Fibroblast of peridontal ligament (primary cell): Measurements from ENCODE around the gene SPEM1.
A peak's percentile ranks its signal among the peaks of the same experiment; 100 is the strongest.

Experiments used
- DNase-seq: peaks from one replicate; pipeline ENCODE4 v3.0.0-alpha.2; 2010; ENCODE audit errors: extremely low read depth

The SPEM1 gene

DNA sequence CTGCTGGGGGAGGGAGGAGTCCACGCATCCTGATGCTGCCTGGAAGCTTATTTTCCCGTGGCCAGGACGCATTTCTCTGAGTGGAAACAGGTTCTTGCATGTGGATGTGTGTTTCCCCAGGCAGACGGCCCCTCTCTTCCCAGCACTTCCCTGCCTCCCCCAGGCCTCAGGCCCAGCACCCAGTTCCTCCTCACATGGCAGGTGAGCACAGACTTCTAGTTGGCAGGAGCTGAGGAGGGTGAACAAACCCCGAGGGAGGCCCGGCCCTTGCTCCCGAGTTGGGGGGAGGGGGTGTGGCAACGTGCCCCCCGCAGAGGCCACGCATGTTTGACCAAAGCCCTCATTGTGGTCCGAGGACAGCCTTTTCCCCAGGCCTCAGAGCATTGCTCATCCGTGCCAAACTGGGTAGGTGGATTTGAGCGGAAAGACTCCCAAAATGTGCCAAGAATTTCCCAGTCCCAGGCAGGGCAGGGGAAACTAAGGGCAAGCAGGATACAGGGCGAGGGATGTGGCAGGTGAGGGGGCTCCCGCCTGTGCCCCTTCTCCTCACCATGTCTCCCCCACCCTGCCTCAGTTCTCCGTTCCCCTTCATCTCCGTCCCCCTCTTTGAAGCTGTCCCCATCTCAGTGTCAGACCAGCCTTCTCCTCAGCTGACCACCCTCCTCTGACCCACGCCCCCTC lies 1.5 kb upstream of the SPEM1 start:
- DNase-seq: no peak

DNA sequence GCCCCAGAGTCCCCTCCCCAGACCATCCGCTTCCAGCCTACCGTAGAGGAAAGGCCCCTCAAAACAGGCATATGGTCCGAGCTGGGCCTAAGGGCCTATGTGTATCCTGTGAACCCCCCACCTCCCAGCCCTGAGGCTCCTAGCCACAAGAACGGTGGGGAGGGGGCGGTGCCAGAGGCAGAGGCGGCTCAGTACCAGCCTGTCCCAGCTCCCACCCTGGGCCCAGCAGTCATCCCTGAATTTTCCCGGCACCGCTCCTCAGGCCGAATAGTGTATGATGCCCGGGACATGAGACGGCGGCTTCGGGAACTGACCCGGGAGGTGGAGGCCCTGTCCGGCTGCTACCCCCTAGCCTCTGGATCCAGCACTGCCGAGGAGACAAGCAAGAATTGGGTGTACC lies 1.1 kb downstream of the SPEM1 start:
- no peak for DNase-seq

DNA sequence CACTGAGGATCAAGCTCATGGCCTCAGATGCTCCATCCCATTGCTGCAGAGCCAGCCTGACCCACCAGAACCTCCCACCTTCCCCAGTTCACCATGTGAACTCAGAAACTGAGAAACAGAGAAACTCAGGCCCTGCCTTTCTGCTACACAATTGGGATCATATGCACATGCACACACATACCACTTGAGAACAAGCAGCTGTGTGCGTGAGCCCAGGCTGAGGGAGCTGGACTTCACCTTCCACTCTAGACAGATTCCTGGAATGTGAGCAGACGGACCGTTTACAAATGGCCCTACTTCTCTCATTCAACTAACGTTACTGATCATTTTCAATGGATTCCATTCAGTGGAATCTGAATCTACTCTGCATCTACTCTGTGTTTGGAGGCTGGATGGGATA lies 3.6 kb downstream of the SPEM1 start:
- DNase-seq: no peak

DNA sequence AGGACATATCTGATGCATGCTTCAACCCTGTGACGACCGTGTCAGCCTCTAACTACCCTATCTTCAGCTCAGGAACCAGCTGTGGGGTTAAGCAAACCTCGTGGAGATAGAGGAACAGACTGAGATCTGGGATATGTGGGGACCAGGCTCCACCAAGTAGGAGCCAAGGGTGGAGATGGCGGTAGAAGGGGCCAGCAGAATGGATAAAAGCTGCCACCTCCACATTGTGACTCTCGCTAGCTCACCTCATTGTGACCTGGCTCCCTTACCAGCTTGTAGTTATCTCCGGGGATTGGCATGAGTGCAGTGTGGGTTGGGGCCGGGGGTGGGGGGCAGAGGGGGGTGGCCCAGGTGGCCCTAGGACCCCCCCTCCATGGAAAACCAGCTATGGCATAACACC lies 5.2 kb downstream of the SPEM1 start, which contains the start of gene SPEM2:
Gene SPEM2 (plus strand): TSS at position 301 of the 400 bp plus-strand sequence. CDS start 73 bp downstream, at position 374.
- DNase-seq: no peak

DNA sequence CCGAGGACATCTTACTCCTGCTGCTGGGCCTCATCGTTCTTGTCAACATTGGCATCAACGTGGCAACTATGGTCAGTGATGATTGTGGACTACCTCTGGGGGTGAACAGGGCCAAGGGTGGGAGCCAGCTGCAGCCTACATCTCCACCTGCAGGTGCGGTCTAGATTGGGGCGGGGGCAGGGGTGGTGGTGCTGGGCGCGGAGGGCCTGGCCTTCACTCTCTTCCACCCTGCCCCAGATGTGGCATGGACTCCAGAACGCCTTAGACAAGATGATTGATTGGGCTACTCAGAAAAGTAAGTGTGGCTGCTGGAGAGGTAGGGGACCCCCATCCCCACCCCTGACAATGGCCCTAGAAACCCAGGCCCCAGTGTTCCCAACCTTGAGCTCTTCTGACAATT lies 5.6 kb downstream of the SPEM1 start:
- no peak for DNase-seq

DNA sequence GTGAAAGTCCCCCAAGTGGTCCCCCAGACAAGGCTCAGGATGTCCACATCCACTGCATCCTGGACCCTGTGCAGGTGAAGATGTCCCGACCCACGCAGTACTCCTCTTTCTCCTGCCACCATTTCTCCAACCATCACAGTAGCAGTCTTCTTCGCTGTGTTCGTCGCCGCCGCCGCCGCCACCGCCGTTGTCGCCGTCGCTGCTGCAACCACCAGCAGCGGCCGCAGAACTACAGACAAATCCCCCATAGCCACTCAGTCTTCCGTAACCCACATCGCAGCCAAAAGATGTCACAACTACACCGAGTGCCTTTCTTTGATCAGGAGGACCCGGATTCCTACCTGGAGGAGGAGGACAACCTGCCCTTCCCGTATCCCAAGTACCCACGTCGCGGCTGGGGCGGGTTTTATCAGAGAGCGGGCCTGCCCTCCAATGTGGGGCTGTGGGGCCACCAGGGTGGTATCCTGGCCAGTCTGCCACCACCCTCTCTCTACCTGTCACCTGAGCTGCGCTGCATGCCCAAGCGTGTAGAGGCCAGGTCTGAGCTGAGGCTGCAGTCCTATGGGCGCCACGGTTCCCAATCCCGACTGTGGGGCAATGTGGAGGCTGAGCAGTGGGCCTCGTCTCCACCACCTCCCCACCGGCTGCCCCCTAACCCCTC lies 6.2 kb downstream of the SPEM1 start:
- no peak for DNase-seq

DNA sequence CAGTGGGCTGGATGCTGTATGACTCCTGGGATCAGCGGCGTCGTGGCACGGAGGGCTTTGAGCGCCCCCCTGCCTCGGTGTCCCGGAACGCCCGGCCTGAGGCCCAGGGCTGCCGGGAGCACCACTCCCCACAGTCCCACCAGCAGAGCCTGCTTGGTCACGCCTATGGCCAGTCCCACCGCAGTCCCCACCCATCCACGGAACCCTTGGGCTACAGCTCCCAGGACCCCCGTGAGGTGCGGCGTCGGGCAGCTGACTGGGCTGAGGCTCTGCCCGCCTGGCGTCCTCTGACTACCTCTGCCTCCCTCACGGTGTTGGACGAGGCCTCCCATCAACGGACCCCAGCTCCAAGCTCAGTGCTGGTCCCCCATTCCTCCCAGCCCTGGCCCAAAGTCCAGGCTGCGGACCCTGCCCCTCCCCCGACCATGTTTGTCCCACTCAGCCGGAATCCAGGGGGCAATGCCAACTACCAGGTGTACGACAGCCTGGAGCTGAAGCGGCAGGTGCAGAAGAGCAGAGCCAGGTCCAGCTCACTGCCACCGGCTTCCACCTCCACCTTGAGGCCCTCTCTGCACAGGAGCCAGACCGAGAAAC lies 6.9 kb downstream of the SPEM1 start:
- no peak for DNase-seq

DNA sequence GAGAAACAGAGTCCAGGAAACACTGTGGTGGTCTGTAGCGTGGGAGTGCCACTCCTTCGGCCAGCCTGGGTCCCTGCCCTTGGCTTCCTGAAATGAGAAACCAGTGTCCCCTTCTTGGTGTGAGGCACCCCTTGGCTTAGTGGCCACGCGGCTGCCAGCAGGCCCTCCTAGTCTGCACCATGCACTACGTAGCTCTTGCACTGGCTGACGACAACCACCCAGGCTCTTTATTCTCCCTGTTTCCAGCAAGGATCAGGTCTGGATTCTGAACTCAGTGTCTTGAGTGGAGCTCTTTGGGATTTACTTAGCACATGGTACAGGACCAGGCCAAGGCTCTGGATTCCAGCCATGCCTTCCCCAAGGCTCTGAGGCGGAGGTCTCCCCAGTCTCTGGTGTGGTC lies 7.4 kb downstream of the SPEM1 start:
- DNase-seq: no peak

DNA sequence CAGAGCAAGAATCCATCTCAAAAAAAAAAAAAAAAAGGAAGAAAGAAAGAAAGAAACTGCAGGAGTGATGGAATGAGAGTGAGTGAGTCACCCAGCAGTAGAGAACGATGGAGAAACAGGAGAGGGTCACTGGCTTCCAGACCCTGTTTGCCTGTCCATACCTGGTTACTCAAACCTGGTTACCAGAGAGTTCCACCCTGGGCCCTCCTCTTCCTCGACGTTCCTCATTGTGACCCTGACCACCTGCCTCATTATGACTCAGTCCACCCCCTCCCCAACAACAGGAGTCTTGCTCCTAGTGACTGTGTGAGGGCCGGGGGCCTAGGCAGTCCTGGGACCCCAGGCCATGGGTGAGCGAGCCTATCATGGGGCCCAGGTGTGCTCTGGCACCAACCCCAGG lies 8.4 kb downstream of the SPEM1 start, which contains the start of gene SPEM3:
Gene SPEM3 (plus strand): TSS at position 301 of the 400 bp plus-strand sequence. CDS start 46 bp downstream, at position 347.
- no peak for DNase-seq

DNA sequence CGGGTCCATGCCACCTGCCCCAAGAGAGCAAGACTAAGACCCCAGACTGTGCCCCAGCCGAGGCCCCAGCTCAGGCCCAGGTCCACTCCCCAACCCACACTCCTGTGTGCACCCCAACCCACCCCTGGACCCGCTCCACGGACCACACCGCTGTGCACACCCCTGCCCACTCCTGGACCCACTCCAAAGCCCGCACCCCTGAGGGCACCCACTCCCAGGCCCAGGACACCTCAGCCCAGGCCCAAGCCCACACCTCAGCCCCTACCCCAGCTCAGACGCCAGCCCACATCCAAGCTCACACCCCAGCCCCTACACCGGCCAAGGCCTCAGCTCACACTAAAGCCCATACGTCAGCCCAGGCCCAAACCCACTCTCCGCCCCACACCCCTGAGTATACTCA lies 9.6 kb downstream of the SPEM1 start:
- no peak for DNase-seq

DNA sequence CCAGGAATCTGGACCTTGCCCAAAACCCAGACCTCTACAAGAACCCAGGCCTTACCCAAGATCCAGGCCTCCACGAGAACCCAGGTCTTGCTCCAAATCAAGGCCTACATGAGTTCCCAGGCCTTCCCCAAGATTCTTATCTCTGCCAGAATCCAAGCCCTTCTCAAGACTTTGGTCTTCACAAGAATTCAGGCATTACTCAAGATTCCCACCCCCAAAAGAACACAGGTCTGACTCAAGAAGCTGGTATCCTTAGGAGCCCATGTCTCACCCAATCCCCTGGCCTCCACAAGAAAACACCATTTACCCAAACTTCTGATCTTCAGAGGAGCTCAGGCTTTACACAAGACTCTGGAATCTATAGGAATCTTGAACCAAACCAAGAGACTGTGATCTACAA lies 11.1 kb downstream of the SPEM1 start:
- no peak for DNase-seq

DNA sequence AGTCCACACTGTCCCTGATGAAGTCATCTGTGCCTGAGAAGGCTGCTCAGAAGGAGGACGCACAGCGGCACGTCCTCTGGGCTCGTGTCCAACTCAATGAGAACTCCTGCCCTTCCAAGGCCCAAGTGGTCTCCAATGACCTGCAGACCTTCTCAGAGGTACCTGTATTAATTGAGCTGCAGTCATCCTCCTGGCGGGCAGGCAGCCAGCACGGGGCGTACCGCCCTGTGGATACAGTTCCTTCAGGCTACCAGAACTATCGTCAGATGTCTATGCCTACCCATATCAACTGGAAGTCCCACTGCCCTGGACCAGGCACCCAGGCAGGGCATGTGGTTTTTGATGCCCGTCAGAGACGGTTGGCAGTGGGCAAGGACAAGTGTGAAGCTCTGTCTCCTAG lies 12.2 kb downstream of the SPEM1 start:
- no peak for DNase-seq

DNA sequence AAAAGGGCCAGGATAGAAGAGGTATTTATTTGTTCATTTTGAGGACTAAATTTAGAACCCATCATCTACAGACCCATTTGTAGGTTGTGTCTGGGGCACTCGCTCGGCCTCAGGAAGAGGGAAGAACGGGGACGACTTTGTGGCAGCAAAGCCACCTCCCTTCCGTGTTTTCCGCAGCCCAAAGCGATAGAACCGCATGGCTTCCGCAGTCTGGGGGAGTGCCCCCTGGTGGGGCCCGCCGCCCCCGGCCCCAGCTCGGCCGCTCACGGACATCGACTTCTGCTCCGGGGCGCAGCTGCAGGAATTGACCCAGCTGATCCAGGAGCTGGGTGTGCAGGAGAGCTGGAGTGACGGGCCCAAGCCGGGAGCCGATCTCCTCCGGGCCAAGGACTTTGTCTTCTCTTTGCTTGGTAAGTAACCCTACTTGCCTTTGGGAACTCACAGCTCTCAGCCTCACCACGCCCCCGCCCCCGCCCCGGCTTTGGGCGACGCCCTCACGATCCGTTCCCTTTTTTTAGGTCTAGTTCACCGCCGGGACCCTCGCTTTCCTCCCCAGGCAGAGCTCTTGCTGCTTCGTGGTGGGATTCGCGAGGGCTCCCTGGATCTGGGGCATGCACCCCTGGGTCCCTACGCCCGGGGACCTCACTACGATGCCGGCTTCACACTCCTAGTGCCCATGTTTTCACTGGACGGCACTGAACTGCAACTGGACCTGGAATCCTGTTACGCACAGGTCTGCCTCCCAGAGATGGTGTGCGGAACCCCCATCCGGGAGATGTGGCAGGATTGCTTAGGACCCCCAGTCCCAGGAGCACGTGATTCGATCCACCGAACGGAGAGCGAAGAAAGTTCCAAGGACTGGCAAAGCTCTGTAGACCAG lies 15.8 kb downstream of the SPEM1 start:
- DNase-seq: no peak

DNA sequence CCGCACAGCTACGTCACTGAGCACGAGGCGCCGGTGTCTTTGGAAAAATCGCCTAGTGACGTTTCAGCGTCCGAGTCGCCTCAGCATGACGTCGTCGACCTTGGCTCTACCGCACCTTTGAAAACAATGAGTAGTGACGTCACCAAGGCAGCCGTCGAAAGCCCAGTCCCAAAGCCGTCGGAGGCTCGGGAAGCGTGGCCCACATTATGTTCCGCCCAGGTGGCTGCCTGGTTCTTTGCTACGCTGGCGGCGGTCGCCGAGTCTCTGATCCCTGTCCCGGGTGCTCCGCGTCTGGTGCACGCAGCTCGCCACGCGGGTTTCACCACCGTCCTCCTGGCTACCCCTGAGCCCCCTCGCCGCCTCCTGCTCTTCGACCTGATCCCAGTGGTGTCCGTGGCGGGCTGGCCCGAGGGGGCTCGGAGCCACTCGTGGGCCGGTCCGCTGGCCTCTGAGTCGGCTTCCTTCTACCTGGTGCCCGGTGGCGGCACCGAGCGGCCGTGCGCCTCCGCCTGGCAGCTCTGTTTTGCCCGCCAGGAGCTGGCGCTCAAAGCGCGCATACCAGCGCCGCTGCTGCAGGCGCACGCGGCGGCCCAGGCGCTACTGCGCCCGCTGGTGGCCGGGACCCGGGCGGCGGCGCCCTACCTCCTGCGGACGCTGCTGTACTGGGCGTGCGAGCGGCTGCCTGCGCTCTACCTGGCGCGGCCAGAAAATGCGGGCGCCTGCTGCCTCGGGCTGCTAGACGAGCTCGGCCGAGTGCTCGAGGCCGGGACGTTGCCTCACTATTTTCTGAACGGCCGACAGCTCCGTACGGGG lies 16.6 kb downstream of the SPEM1 start:
- peak; percentile 58 for DNase-seq

DNA sequence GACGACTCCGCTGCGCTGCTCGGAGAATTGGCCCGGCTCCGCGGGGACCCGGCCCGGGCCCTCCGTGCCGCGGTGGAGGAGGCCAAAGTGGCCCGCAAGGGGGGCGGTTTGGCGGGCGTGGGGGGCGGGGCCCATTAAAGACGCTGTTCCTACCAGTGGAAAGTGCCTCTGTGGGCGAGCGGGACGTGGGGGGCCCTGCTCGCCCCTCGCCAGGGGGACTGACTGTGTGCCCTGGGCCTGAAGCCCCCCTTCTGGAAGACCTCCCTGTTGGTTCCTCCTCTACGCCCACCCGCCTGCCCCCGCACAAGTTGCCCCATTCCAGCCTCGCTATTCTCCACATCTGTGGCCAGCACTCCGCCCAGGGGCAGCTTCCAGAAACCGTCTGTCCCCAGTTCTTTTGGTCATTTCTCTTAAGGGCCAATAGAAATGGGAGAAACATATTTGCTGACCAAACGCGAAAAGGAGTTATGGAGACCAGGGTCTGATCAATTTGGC lies 17.3 kb downstream of the SPEM1 start:
- no peak for DNase-seq

DNA sequence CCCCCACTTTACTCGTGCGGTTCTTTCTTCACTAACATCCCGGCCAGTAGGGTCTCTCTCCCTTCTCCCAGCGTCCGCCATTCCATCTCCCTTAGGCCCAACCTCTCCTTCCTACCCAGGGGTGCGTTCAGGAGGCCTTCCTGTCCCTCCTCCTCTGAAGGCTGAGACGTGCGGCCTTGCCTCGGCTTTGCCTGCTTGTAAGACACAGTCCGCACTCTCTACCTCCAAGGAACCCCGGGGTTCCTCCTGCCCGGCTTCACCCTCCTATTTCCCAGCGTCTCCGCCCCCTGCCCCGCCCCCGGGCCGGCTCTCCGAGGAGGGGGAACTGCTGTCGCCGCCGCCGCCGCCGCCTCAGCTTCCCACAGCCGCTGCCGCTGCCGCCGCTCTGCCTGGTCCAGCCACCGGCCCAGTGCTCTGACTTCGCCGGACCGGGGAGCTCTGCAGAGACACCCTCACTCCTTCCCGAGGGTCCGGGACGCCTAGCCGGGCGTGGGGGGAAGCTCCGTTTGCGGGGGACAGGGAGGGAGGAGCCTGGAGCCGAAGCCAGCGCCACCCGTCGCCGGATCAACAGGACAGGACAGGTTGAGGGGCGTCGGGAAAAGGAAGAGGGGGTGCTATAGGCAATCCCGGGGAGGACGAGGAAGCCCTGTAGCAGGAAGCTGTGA lies 18.0 kb downstream of the SPEM1 start:
- no peak for DNase-seq

DNA sequence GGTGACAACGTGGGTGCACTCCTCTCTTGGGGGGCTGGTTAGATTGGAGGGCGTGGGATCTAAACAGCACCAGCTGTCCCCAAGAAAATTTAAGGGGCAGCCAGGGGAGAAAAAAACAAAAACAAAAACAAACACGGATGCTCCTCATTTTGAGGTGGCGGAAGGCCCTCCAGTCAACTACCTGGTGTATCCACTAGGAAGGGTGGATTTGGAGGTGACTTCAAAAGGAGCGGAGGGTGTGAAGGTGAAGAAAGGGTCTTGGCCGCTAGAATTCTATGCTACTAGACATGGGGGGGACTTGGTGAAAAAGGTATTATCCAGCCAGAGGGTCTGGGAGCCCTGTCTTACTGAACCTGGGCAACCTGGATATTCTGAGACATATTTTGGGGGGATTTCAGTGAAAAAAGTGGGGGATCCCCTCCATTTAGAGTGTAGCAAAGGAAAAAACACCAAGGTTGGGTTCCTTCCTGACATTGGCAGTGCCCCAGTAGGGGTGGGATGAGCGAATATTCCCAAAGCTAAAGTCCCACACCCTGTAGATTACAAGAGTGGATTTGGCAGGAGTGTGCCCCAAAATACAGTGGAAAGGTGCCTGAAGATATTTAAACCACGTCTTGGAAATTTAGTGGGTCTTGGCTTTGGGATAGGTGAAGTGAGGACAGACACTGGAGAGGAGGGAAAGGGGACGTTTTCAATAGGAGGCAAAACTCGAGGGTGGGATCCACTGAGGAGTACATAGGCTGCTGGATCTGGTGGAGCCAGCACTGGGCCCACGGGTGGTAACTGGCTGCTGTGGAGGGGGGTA lies 18.7 kb downstream of the SPEM1 start:
- DNase-seq: no peak

DNA sequence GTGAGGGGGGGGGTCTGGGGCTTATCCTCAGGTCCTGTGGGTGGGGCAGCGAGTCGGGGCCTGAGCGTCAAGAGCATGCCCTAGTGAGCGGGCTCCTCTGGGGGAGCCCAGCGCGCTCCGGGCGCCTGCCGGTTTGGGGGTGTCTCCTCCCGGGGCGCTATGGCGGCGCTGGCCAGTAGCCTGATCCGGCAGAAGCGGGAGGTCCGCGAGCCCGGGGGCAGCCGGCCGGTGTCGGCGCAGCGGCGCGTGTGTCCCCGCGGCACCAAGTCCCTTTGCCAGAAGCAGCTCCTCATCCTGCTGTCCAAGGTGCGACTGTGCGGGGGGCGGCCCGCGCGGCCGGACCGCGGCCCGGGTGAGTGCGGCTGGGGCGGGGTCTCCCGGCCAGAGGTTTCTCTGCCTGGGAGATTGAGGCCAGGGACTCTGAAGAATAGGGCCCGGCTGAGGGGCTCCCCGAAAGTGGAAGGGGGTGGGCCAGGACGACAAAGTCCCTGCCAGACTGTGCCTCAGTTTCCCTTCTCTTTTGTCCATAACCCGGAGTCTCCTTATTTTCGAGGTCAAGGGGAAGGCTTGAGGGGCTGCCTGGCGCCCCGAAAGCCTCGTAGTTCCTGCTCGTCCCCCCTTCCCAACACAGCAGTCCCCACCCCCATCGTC lies 19.5 kb downstream of the SPEM1 start, which contains the start of gene FGF11:
Gene FGF11 (plus strand): TSS at position 51 of the 651 bp plus-strand sequence. CDS start 109 bp downstream, at position 160.
- no peak for DNase-seq
